ENCODE data around the gene CD74.

The CD74 gene

DNA sequence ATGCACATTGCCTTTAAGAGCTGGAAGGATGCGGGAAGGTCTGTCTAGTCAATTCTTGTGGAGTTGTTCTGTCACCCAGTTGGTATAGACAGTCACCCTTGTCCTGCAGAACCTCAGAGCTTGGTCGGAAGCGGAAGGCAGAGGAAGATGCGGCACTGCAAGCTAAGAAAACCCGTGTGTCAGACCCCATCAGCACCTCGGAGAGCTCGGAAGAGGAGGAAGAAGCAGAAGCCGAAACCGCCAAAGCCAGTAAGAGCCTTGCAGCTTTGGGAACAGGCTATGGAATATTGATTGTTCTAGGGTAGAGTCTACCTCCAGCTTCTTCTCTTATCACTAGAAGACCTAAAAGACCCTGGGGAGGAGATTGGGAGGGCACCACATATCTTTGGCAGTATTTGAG lies 48.7 kb downstream of the CD74 start:
- TF ChIP-seq, protein P1, sequence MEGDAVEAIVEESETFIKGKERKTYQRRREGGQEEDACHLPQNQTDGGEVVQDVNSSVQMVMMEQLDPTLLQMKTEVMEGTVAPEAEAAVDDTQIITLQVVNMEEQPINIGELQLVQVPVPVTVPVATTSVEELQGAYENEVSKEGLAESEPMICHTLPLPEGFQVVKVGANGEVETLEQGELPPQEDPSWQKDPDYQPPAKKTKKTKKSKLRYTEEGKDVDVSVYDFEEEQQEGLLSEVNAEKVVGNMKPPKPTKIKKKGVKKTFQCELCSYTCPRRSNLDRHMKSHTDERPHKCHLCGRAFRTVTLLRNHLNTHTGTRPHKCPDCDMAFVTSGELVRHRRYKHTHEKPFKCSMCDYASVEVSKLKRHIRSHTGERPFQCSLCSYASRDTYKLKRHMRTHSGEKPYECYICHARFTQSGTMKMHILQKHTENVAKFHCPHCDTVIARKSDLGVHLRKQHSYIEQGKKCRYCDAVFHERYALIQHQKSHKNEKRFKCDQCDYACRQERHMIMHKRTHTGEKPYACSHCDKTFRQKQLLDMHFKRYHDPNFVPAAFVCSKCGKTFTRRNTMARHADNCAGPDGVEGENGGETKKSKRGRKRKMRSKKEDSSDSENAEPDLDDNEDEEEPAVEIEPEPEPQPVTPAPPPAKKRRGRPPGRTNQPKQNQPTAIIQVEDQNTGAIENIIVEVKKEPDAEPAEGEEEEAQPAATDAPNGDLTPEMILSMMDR (IDR thresholded peaks at IDR 0.05; ENCODE audit: low read depth, low read length, missing control alignments) = no peak
- in situ Hi-C loops (cut with HindIII; ENCODE audit: low sequenced_read_pairs) = no loop called here
- DNase-seq (ENCODE audit: low read depth) = no peak

DNA sequence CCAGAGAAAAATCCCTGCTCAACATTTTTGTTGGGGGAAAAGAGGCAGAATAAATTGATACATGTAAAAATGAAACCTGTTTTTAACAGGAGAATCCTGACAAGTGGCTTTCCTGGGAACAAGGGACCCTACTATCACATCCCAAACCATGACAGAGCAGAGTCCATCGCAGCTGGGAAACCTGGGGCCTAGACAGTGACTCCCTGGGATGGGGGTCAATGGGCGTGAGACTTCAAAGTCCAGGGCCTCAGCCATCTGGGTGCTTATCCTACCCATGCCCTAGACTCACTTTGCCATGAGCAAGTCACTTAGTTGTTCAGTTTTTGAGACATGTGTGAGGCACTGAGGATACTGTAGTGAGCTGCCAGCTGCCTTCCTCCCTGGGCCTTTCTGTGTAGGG lies 49.5 kb downstream of the CD74 start:
- TF ChIP-seq, protein P1 (IDR thresholded peaks at IDR 0.05; ENCODE audit: low read depth, low read length, missing control alignments) = no peak
- DNase-seq (ENCODE audit: low read depth) = no peak
- in situ Hi-C loops (cut with HindIII; ENCODE audit: low sequenced_read_pairs) = no loop called here
- no peak overlapping the region for H3K4me3 ChIP-seq (ENCODE audit: low read depth, low read length)

More for the DNA sequence above, 48.7 kb downstream of the CD74 start:
- no peak overlapping the region for H3K4me3 ChIP-seq (ENCODE audit: low read depth, low read length)

DNA sequence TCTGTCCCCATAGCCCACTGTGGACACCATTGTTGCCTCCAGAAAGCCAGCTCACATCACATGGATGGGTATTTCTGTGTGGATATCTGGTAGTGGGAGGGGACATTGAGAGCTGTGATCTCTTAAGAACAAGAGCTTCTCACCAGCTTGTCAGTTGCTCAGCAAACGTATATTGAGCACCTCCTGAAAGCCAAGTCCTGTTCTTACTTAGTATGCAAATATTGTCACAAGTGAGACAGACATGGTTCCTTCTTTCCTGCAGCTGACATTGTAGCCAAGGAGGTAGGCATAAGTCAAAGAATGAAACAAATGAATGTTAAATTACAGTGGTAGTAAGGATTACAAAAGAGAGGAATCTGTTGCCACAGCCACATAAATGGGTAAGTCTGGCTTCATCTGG lies 51.4 kb downstream of the CD74 start:
- H3K4me3 ChIP-seq (ENCODE audit: low read depth, low read length) = no peak overlapping the region
- in situ Hi-C loops (cut with HindIII; ENCODE audit: low sequenced_read_pairs) = no loop called here
- TF ChIP-seq, protein P1 (IDR thresholded peaks at IDR 0.05; ENCODE audit: low read depth, low read length, missing control alignments) = no peak
- DNase-seq (ENCODE audit: low read depth) = no peak

DNA sequence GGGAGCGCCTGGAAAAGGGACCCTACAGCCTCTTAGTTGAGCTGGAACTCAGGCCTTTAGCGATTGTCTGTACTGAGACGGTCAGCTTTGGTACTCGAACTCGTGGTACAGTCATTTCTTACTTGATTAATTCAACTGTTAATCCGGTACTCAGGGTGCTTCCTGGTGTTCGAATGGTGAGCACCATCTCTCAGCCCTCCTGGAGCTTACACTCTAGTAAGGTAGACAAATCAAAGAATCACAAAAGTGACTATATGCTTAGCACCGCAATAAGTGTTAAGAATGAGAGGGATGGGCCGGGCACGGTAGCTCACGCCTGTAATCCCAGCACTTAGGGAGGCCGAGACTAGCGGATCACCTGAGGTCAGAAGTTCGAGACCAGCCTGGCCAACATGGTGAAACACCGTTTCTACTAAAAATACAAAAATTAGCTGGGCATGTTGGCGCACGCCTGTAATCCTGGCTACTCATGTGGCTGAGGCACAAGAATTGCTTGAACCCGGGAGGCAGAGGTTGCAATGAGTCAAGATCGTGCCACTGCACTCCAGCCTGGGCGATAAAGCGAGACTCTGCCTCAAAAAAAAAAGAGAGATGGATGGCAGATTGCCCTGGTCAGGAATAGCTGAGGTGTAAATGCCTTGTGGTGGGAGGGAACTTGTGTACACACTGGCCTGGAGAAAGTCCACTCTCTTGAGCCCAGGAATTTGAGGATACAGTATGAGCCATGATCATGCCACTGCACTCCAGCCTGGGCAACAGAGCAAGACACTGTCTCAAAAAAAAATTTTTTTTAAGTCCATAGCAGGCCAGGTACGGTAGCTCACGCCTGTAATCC lies 54.2 kb downstream of the CD74 start:
- in situ Hi-C loops (cut with HindIII; ENCODE audit: low sequenced_read_pairs) = no loop called here
- H3K4me3 ChIP-seq (ENCODE audit: low read depth, low read length) = peak overlapping the region; percentile 82
- DNase-seq (ENCODE audit: low read depth) = no peak
- TF ChIP-seq, protein P1 (IDR thresholded peaks at IDR 0.05; ENCODE audit: low read depth, low read length, missing control alignments) = no peak

DNA sequence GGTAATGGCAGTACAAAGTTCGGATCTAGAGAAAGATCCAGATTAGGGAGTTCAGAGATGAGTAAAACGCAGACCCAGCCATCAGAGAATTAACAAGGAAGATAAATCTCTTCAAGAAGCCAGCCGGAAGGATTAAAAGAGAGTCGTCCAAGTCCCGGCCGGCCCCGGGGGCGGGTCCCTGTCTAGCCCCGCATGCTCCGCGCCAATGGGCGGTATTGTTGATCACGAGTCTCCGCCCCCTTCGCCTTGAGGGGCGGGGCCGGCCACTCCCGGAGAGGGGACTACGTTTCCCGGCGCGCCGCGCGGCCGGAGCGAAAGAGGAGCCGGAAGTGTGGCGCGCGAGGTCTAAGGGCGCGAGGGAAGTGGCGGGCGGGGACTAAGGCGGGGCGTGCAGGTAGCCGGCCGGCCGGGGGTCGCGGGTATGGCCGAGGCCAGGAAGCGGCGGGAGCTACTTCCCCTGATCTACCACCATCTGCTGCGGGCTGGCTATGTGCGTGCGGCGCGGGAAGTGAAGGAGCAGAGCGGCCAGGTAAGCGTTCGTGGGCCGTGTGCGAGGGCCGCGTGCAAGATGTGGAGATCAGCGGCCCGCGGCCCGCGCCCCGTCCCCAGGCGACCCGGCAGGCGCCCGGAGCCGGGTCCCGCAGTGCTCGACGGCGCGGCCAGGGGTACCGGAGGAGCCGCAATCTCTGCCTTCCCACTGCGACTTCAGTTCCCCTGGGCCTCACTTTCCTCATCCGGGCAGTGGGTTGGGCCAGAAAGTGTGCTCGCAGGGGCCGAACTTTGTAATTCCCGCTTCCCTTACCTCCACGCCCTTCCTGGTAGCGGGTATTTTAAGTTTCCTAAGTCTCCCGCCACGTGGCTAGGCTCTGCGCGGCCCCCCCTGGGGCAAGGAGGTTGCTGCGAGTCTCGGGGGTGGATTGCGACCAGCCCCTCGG lies 55.1 kb downstream of the CD74 start, which contains the start of gene TCOF1:
TSS of gene TCOF1 (plus strand) at position 372 of the 935 bp plus-strand sequence. CDS start at position 422, 50 bp downstream.
- in situ Hi-C loops (cut with HindIII; ENCODE audit: low sequenced_read_pairs) = no loop called here
- peak; percentile 84 for DNase-seq (ENCODE audit: low read depth)
- TF ChIP-seq, protein P1 (IDR thresholded peaks at IDR 0.05; ENCODE audit: low read depth, low read length, missing control alignments) = no peak
- peak within 1 kb of the TSS; percentile 82 for H3K4me3 ChIP-seq (ENCODE audit: low read depth, low read length)

DNA sequence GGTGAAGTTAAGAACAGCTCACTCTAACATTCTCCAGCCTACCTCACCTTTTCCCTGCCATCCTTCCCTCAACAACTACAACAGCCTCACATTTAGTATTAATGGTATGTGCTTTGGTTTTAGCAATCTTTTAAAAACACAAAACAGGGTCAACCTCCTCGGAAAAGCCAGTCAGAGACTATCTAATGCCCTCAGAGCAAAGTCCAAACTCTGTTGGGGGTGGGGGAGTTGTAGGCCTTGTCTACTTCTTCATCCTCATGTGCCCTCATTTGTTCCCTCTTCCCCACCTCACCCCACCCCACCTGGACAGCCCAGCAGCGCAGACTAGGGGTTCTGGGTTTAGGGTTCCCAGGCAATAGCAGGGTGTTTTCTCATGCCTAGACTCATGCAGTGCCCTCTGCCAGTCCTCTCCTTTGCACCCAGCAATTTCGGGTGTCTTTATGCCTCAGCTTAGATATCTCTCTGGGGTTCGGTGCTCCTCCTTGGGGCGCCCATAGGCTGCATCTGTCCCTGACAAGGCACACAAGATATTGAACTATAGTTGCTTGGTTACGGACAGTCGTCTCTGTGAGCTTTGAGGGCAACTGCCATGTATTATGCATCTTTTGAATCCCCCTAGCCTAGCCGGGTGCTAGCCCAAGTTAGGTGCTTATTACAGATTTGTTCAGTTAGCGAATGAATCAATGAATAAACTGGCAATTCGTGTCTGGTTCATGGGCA lies 56.0 kb downstream of the CD74 start:
- TF ChIP-seq, protein P1 (IDR thresholded peaks at IDR 0.05; ENCODE audit: low read depth, low read length, missing control alignments) = no peak
- DNase-seq (ENCODE audit: low read depth) = no peak
- in situ Hi-C loops (cut with HindIII; ENCODE audit: low sequenced_read_pairs) = no loop called here
- H3K4me3 ChIP-seq (ENCODE audit: low read depth, low read length) = peak overlapping the region; percentile 82
